GM10266 (cell line): ENCODE data around the gene SLC6A3.
"Not testable (repeated sequence)": the region's sequence is repeated elsewhere in the genome, so short reads cannot be mapped to it uniquely, and the experiment has no call there.

Source experiments
- DNase-seq: peaks from one replicate; pipeline ENCODE4 v3.0.0; 2012; ENCODE audit errors: extremely low spot score
- TF ChIP-seq, protein P1 (sequence below): IDR thresholded peaks from 2 replicates; pipeline ENCODE4 v1.5.1; 2012; ENCODE audit warnings: mild to moderate bottlenecking, low read depth; ENCODE audit not compliant: control insufficient read depth, insufficient read depth; ENCODE audit errors: missing control alignments

SLC6A3 gene

DNA sequence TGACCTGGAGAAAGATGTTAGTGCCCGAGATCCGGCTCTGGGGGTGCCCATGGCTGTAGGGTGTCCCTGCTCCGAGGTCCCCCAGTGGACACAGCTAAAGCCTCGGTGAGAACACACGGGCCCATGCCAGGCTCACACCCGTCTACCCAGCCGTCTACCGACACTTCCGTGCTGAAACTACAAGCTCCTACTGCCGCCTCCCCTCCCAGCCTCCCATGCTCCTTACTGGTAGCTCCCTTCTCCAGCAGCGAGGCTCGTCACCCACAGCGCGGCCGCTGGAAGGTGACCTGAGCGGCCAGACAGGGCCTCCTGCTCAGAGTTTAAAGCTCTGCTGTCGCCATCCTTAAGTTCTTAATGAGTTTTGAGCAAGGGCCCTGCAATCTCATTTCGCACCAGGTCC is 67.1 kb downstream of the SLC6A3 start:
- DNase-seq, result no peak
- TF ChIP-seq, protein P1, sequence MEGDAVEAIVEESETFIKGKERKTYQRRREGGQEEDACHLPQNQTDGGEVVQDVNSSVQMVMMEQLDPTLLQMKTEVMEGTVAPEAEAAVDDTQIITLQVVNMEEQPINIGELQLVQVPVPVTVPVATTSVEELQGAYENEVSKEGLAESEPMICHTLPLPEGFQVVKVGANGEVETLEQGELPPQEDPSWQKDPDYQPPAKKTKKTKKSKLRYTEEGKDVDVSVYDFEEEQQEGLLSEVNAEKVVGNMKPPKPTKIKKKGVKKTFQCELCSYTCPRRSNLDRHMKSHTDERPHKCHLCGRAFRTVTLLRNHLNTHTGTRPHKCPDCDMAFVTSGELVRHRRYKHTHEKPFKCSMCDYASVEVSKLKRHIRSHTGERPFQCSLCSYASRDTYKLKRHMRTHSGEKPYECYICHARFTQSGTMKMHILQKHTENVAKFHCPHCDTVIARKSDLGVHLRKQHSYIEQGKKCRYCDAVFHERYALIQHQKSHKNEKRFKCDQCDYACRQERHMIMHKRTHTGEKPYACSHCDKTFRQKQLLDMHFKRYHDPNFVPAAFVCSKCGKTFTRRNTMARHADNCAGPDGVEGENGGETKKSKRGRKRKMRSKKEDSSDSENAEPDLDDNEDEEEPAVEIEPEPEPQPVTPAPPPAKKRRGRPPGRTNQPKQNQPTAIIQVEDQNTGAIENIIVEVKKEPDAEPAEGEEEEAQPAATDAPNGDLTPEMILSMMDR, result no peak

DNA sequence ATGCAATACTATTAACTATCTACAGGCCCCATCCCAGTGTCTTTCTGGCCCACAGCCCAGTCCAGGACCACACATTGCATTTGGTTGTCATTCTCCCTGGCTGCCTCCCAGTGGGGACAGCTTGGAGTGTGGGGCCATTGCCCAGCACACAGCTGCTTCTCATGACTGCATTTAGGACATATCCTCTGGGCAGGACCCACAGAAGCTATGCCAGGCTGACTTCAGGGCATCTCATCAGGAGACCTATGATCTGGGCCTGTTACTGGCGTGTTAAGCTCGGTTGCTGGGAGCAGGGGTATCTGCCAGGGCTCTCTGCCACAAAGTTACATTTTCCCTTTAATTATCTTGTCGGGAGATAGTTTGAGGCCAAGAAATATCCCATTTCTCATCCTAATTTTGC is 68.3 kb downstream of the SLC6A3 start:
- TF ChIP-seq, protein P1, result no peak
- no peak for DNase-seq

DNA sequence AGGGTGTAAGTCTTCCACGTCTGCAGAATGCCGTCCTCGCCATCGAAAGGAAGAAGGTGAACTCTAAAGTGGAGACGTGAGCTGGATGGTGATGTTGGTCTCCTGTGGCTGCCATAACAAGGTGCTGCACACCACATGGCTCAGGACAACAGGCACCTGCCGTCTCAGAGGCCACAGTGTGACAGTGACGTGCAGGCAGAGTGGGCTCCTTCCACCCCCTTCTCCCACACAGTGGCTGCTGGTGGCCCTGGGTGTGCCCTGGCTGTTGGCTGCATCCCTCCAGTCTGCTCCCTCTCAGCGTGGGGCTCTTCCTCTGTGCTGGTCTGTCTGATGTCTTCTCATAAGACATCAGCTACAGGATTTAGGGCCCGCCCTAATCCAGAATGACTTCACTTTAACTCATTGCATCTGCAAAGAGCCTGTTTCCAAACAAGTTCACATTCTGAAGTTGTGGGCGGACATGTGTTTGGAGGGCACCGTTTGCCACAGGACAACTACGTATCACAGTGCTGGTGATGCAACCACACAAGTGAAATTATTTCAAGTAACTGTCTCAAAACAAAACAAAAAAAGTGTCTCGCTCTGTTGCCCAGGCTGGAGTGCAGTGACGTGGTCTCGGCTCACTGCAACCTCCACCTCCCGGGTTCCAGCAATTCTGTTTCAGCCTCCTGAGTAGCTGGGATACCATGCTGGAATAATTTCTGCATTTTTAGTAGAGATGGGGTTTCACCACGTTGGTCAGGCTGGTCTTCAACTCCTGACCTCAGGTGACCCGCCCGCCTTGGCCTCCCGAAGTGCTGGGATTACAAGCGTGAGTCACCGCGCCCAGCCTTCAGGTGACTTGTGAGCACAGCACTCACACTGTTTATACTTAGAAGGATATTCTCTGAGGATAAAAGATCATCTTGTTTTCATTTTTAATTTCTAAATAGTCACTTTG is 69.1 kb downstream of the SLC6A3 start:
- TF ChIP-seq, protein P1, result no peak
- no peak for DNase-seq

DNA sequence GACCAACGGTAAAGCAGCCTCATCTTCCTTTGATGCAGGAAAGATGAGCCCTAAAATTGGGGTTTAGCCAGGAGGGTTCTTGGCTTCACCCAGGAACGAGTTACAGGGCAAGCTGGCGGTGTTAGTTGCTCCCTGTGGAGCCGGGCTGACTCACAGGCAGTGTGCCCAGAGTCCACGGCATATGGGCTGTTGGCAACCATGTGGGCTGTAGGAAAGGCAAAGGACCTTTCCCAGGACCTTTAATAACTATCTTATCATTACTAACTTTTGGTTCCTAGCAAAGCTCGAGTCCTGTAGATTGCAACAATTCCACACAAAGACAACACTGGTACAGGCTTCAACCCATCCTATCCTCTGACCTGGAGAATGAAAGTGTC is 70.6 kb downstream of the SLC6A3 start:
- TF ChIP-seq, protein P1, result no peak

DNA sequence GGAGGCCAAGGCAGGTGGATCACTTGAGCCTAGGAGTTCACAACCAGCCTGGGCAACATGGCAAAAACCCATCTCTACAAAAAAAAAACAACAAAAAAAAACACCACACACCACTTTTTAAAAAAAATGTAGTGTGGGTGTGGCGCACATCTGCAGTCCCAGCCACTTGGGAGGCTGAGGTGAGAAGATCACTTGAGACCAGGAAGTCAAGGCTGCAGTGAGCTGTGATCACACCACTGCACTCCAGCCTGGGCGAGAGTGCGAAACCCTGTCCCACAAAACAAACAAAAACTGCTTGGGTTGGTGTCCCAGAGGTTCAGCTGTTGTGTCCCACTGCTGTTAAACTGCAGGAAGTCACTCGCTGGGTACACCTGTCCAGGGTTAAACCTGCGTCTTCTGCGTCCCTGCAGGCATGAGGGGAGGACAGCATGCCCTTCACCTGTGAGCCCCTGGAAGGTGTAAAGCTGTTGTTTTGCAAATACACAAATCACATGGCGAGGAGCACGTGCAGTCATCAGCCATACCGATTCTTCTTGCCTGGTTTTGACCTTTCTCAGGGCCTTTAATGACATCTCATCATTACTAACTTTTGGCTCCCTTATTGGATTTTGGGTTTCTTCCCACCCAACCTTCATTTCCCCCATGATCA is 71.1 kb downstream of the SLC6A3 start:
- DNase-seq, result no peak
- TF ChIP-seq, protein P1, result no peak

More for the DNA sequence above, 70.6 kb downstream of the SLC6A3 start:
- no peak for DNase-seq

DNA sequence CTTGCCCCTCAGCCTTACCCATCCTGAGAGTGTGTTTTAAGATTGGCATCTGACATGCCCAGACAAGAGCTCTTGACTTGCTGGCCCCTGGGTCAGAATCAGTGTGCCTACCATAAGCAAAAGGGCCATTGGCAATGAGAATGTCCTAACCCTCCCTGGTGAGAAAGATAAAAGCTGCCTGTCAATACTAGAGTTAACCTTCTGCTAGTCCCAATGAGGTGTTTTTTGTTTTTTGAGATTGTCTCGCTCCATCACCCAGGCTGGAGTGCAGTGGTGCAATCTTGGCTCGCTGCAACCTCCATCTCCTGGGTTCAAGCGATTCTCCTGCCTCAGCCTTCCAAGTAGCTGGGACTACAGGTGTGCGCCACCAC is 73.3 kb downstream of the SLC6A3 start:
- not testable (repeated sequence) for DNase-seq

DNA sequence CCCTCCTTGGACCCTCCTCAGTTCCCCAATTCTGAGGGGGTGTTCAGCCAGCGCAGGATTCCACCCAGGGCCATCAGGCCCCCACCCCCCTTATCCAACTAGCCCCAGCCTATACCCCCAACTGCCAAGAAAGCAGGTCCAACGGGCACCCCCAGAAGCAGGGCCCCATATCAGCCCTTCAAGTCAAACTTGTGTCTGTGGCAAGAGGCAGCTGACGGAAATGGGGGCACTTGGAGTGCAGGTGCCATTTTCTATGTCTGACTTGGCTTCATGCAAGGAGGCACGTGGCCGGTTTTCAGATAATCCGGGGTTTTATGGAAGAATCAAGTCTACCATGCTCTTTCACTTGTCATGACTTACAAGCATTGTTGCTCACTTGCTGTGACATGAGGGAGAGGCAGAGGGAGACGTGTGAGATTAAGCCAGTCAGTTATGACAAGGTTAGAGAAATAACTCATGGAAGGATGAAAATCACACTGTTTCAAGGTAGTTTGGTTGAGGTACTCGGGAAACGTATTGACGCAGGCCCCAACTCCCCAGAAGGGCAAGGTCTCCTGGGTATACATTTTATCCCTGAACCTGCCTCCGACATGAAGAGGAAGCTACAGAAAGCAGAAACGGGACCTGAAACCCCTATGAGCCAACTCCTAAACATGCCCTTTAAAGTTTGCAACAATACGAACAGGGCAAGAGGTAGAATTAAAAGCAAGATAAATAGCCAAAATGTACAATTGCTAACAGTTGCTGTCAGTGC is 73.8 kb downstream of the SLC6A3 start:
- no peak for DNase-seq
- TF ChIP-seq, protein P1, result no peak
